ENCODE data around the gene ADCY2. TPM values are rescaled to one million over a fixed set of nuclear protein-coding genes. Genes with fewer than 3 reads are reported as not detected.

ADCY2 gene
- total and polyA plus RNA-seq, 8 donors, result 0.29 to 7.5 (median 1.1) TPM

DNA sequence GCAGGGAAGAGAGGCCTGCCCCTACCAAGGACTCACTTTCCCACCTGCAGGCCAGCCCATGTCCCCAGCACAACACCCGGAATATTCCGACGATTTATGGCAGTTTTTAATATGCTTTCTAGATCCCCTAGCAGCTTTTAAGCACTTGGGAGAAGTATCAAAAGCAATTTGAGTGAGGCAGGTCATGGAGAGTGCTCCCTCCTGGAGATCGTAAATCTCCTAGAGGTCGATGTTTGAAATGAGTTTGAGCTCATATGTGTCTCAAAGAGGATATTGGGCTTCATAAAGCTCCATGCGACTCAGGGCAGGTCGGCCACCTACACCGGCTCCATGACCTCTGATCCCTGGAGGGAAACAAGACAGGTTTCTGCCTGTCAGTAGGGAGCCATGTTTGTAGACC lies 427.7 kb downstream of the ADCY2 start:
- WGBS, 5 donors, result 61 to 70% (median 68%) methylated on average over 8 of the region's 8 CpGs
- no peaks in the 10 kb centered on the region for H3K27me3 ChIP-seq
- H3K27ac ChIP-seq, result no peak overlapping the region
- TF ChIP-seq POLR2A (IDR thresholded peaks at IDR 0.05) (no peak), POLR2AphosphoS5 (IDR thresholded peaks at IDR 0.05) (no peak), EP300 (IDR thresholded peaks at IDR 0.05) (no peak)
- TF ChIP-seq, protein P1, sequence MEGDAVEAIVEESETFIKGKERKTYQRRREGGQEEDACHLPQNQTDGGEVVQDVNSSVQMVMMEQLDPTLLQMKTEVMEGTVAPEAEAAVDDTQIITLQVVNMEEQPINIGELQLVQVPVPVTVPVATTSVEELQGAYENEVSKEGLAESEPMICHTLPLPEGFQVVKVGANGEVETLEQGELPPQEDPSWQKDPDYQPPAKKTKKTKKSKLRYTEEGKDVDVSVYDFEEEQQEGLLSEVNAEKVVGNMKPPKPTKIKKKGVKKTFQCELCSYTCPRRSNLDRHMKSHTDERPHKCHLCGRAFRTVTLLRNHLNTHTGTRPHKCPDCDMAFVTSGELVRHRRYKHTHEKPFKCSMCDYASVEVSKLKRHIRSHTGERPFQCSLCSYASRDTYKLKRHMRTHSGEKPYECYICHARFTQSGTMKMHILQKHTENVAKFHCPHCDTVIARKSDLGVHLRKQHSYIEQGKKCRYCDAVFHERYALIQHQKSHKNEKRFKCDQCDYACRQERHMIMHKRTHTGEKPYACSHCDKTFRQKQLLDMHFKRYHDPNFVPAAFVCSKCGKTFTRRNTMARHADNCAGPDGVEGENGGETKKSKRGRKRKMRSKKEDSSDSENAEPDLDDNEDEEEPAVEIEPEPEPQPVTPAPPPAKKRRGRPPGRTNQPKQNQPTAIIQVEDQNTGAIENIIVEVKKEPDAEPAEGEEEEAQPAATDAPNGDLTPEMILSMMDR (IDR thresholded peaks at IDR 0.05), result no peak
- peaks cover 0 to 8% (median 2%) of the 10 kb centered on the region in 4 donors for H3K36me3 ChIP-seq
- H3K4me1 ChIP-seq, result no peaks in the 10 kb centered on the region
- no peaks in the 10 kb centered on the region for H3K9me3 ChIP-seq
- H3K4me3 ChIP-seq, result no peak overlapping the region
- no peak for DNase-seq
- intact Hi-C loops (cut with DNase I; ENCODE audit: low total_unique reads), result no loop called here

DNA sequence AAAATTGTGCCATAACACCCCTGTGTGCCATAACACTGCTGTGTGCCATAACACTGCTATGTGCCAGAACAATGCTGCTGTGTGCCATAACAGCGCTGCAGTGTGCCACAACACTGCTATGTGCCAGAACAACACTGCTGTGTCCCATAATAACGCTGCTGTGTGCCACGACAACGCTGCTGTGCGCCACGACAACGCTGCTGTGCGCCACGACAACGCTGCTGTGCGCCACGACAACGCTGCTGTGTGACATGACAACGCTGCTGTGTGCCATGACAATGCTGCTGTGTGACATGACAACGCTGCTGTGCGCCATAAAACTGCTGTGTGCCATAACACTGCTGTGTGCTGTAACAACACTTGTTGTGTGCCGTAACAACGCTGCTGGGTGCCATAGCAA lies 429.1 kb downstream of the ADCY2 start:
- 91 to 97% (median 93%) methylated on average over 18 of the region's 18 CpGs for WGBS, 5 donors
- Histone ChIP-seq H3K27me3 (no peaks in the 10 kb centered on the region), H3K4me1 (no peaks in the 10 kb centered on the region), H3K27ac (no peak overlapping the region), H3K36me3 (peaks cover 0 to 8% (median 2%) of the 10 kb centered on the region in 4 donors), H3K9me3 (no peaks in the 10 kb centered on the region), H3K4me3 (no peak overlapping the region)
- intact Hi-C loops (cut with DNase I; ENCODE audit: low total_unique reads), result no loop called here
- DNase-seq, result no peak
- TF ChIP-seq POLR2AphosphoS5 (IDR thresholded peaks at IDR 0.05) (no peak), EP300 (IDR thresholded peaks at IDR 0.05) (no peak), POLR2A (IDR thresholded peaks at IDR 0.05) (no peak)
- TF ChIP-seq, protein P1 (IDR thresholded peaks at IDR 0.05), result no peak

DNA sequence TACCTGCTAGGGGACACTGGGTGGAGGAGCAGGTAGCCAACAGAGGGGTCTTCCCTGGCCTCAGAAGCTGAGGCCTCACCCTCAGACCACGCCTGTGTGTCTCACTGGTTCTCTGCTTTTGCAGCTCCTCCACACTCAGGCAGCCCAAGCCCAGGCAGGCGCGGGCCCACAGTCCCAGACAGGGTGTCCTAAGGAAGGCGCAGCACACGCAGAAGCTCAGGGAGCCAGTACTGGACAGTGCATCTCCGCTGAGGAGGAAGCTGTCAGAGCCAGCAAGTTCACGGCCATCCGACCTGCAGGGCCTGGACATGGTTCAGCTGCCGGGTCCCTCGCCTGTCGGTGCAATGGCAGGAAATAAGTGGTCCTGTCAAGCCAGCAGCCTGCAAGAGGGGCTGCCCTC lies 429.7 kb downstream of the ADCY2 start:
- TF ChIP-seq POLR2AphosphoS5 (IDR thresholded peaks at IDR 0.05) (no peak), EP300 (IDR thresholded peaks at IDR 0.05) (no peak), POLR2A (IDR thresholded peaks at IDR 0.05) (no peak)
- TF ChIP-seq, protein P1 (IDR thresholded peaks at IDR 0.05), result no peak
- no peaks in the 10 kb centered on the region for H3K4me1 ChIP-seq
- no peaks in the 10 kb centered on the region for H3K27me3 ChIP-seq
- H3K36me3 ChIP-seq, result peaks cover 0 to 8% (median 2%) of the 10 kb centered on the region in 4 donors
- no peak overlapping the region for H3K4me3 ChIP-seq
- no peaks in the 10 kb centered on the region for H3K9me3 ChIP-seq
- intact Hi-C loops (cut with DNase I; ENCODE audit: low total_unique reads), result no loop called here
- 58 to 100% (median 92%) methylated on average over 1 to 11 of the region's 11 CpGs for WGBS, 5 donors
- no peak for DNase-seq
- no peak overlapping the region for H3K27ac ChIP-seq

DNA sequence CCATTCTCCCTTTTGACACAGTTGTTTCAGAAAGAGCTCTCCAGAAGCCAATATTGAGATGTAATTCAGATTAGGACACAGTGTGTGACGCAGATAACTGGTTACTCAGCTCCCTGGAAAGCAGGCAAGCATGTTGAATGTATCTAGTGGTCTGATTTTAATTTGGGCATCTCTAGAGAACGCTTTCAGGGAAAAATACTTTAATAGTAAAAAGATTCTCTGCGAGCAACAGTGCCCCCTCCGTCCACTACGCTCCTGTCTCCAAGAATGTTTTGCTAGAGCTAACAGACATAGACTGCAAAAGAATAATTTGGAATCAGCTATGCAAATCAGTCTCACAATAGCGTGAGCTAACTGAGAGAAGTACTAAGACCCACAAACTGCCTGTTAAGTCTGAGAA lies 431.7 kb downstream of the ADCY2 start:
- intact Hi-C loops (cut with DNase I; ENCODE audit: low total_unique reads), result no loop called here
- no peak for DNase-seq
- TF ChIP-seq POLR2AphosphoS5 (IDR thresholded peaks at IDR 0.05) (no peak), EP300 (IDR thresholded peaks at IDR 0.05) (no peak), POLR2A (IDR thresholded peaks at IDR 0.05) (no peak)
- TF ChIP-seq, protein P1 (IDR thresholded peaks at IDR 0.05), result no peak
- 87 to 90% (median 87%) methylated on average over 6 of the region's 6 CpGs for WGBS, 5 donors
- Histone ChIP-seq H3K4me1 (no peaks in the 10 kb centered on the region), H3K27ac (no peak overlapping the region), H3K9me3 (no peaks in the 10 kb centered on the region), H3K4me3 (no peak overlapping the region), H3K27me3 (no peaks in the 10 kb centered on the region), H3K36me3 (peaks cover 0 to 3% (median 0%) of the 10 kb centered on the region in 4 donors)

Measured in stomach (tissue), 9 donors.